ENCODE measurements around the gene MMP23B.

DNA sequence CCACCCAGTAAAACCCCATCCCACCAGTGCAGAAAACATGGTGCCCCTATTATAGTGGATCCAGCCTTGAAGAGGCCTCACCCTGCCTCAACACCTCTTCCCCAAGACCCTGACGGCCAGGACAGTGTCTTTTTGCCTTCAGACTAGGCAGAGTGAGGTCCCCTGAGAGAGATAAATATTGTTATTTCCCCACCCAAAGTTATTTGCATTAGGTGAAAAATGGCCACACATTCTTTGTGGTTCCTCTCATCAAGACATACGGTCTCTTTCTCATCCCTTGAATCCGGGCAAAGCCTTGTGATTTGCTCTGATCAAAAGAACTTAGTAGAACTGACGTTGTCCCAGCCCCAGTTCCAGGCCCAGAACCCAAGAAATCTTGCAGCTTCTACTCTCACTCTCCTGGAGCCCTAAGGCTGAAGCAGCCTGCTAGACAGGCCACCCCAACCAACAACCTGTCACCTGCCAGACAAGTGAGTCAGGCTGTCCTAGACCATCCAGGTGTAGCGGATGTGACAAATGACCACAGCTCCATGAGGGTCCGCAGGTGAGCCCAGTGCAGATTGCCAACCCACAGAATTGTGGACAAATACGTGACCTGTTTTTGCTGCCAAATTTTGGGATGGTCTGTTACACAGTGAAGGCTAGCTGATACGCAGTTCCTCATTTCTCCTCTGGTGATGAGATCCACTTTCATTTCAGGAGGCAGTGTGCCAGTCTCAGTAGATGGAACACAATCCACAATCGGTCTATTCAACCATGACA, 49.2 kb upstream of the MMP23B start:
- TF ChIP-seq, protein P1, sequence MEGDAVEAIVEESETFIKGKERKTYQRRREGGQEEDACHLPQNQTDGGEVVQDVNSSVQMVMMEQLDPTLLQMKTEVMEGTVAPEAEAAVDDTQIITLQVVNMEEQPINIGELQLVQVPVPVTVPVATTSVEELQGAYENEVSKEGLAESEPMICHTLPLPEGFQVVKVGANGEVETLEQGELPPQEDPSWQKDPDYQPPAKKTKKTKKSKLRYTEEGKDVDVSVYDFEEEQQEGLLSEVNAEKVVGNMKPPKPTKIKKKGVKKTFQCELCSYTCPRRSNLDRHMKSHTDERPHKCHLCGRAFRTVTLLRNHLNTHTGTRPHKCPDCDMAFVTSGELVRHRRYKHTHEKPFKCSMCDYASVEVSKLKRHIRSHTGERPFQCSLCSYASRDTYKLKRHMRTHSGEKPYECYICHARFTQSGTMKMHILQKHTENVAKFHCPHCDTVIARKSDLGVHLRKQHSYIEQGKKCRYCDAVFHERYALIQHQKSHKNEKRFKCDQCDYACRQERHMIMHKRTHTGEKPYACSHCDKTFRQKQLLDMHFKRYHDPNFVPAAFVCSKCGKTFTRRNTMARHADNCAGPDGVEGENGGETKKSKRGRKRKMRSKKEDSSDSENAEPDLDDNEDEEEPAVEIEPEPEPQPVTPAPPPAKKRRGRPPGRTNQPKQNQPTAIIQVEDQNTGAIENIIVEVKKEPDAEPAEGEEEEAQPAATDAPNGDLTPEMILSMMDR (IDR thresholded peaks at IDR 0.05; ENCODE audit: borderline replicate concordance, extremely low read depth, low read length, poor library complexity, severe bottlenecking): no peak
- no peak for TF ChIP-seq EZH2 (IDR thresholded peaks at IDR 0.05; ENCODE audit: borderline replicate concordance, low read depth, low read length, severe bottlenecking)
